ENCODE data around the gene ELMOD1.

GRCh38 chr11:107696140-107696539, 105.2 kb downstream of the ELMOD1 start:
- TF ChIP-seq CTCF (tag by site-specific recombination; IDR thresholded peaks at IDR 0.05) (no peak), SETDB1 (IDR thresholded peaks at IDR 0.05; ENCODE audit: insufficient read length, low read length) (no peak), ZNF112 (tag by site-specific recombination; IDR thresholded peaks at IDR 0.05) (no peak), ZNF639 (tag by site-specific recombination; IDR thresholded peaks at IDR 0.05) (no peak), HOXA7 (CRISPR knock-in tag; IDR thresholded peaks at IDR 0.05; ENCODE audit: borderline replicate concordance) (no peak), ZNF133 (tag by site-specific recombination; IDR thresholded peaks at IDR 0.05) (no peak), ZNF626 (tag by site-specific recombination; IDR thresholded peaks at IDR 0.05) (no peak), ZNF140 (tag by site-specific recombination; IDR thresholded peaks at IDR 0.05) (no peak), ZNF621 (tag by site-specific recombination; IDR thresholded peaks at IDR 0.05) (no peak), ZNF121 (tag by site-specific recombination; IDR thresholded peaks at IDR 0.05) (no peak), ZBTB1 (tag by site-specific recombination; IDR thresholded peaks at IDR 0.05) (no peak), TCF7L2 (IDR thresholded peaks at IDR 0.05; ENCODE audit: borderline replicate concordance, low read depth, low read length) (no peak), ZNF146 (tag by site-specific recombination; IDR thresholded peaks at IDR 0.05) (no peak)
